ENCODE data around the gene SMLR1.

The SMLR1 gene

DNA sequence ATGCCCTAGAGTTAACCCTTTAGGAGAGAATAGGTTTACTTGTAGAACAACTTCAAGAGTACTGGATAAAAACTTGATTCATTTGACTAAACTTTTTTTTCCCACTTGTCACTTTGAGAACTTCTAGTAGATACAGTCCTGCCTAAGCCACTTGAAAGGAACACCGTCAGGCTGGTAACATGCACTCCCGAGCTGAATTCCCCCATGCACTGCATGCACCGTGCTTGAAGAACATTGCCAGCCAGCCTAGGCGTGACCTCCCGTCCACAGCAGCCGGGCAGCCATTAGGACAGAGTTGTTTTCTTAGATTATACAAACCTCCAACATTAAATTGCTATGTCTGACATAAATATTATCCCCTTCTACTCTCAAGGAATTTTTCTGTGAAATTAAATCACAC is 52.6 kb downstream of the SMLR1 start:
- Histone ChIP-seq H3K27ac (no peak overlapping the region), H3K4me3 (no peak overlapping the region)

- Histone ChIP-seq H3K27ac (no peak overlapping the region), H3K4me3 (no peak overlapping the region)
Measured at GRCh38 chr6:130882370-130882769, 55.2 kb downstream of the SMLR1 start.

DNA sequence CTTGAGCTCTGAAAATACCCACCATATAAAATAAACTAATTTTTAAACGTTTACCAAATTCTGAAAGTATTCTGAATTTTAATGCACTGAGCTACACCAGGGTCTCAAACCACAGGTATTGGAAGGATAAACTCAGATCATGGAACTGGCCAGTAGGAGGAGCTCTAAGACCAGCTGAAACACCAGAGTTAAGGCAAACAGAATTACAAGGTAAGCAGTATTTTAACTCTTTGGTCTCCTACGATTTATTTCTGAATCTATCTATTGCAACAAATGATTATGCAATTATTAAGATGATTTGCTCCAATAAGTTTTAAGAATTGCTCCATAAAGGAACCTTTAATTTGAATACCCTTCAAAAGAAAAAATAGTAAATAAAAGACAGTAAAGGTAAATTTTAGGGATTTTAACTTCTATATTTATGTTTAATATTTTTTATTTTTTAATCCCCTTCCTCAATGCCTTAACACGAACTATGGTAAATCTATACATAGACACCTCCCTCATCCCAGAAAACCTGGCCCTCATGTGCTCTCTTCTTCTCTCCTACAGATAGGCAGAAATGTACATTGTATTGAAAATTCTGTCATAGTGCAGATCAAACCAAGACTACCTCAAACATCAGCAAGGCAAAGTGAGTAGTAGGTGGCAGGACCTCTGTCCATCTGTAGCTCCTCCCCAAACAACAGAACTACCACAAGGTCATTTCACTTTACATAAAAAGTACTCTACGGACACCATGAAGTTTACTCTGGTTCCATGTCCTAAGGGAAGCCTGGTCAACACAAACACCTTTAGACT is 58.4 kb downstream of the SMLR1 start:
- Histone ChIP-seq H3K27ac (no peak overlapping the region), H3K4me3 (no peak overlapping the region)
